GM21447 (cell line): ENCODE data around the gene AKAP5.
"Not testable (repeated sequence)": the region's sequence is repeated elsewhere in the genome, so short reads cannot be mapped to it uniquely, and the experiment has no call there.

Source experiments
- ATAC-seq: cut with Tn5 transposase; IDR thresholded peaks from one replicate; pipeline ENCODE4 v1.9.1; 2021; ENCODE audit not compliant: unreplicated experiment

Gene AKAP5

GRCh38 chr14:64502456-64502855 lies 37.2 kb downstream of the AKAP5 start:
- ATAC-seq: no peak

GRCh38 chr14:64502887-64503433 lies 37.7 kb downstream of the AKAP5 start:
- no peak for ATAC-seq

GRCh38 chr14:64503434-64504309 lies 38.4 kb downstream of the AKAP5 start, which contains the start of gene ZBTB25:
ZBTB25 (minus strand) TSS chr14:64503838; CDS start chr14:64490533, 13,305 bp downstream.
- ATAC-seq: peak; percentile 57

GRCh38 chr14:64504310-64504896 lies 39.1 kb downstream of the AKAP5 start, which contains the start of gene ZBTB1:
ZBTB1 (plus strand) TSS chr14:64504770; CDS start chr14:64521505, 16,735 bp downstream.
- peak; percentile 19 for ATAC-seq

GRCh38 chr14:64504897-64505794 lies 39.8 kb downstream of the AKAP5 start:
- no peak for ATAC-seq

- no peak for ATAC-seq
These were observed 41.4 kb downstream of the AKAP5 start for GRCh38 chr14:64506721-64507120.

- ATAC-seq: no peak
These were observed 42.3 kb downstream of the AKAP5 start for GRCh38 chr14:64507376-64508156.

GRCh38 chr14:64508215-64508776 lies 43.0 kb downstream of the AKAP5 start:
- ATAC-seq: no peak

- ATAC-seq: no peak
These were observed 43.7 kb downstream of the AKAP5 start for GRCh38 chr14:64509036-64509435.

- no peak for ATAC-seq
These were observed 45.7 kb downstream of the AKAP5 start for GRCh38 chr14:64510825-64511671.

- no peak for ATAC-seq
These were observed 48.0 kb downstream of the AKAP5 start for GRCh38 chr14:64513271-64513670.

GRCh38 chr14:64515053-64515452 lies 49.8 kb downstream of the AKAP5 start:
- ATAC-seq: no peak

- no peak for ATAC-seq
These were observed 51.7 kb downstream of the AKAP5 start for GRCh38 chr14:64516969-64517368.

GRCh38 chr14:64517667-64518066 lies 52.4 kb downstream of the AKAP5 start:
- not testable (repeated sequence) for ATAC-seq

- ATAC-seq: no peak
These were observed 52.9 kb downstream of the AKAP5 start for GRCh38 chr14:64518229-64518628.

GRCh38 chr14:64520699-64521098 lies 55.4 kb downstream of the AKAP5 start:
- no peak for ATAC-seq

- no peak for ATAC-seq
These were observed 57.5 kb downstream of the AKAP5 start for GRCh38 chr14:64522591-64523355.
